K562 (cell line): ENCODE results near the gene MRAP2. TPM values are rescaled to one million over a fixed set of nuclear protein-coding genes. Genes with fewer than 3 reads are reported as not detected.

Experiments used
- CCNT2 ChIP-seq: IDR thresholded peaks from 2 replicates; pipeline ENCODE4 v1.6.1; 2011; ENCODE audit warnings: borderline replicate concordance, low read depth, mild to moderate bottlenecking, moderate library complexity, mixed read lengths, low read length; ENCODE audit not compliant: insufficient read length; ENCODE audit errors: extremely low read depth
- CXXC5 ChIP-seq: fragments of 250-450 bp; sonication (Bioruptor Pico); IDR thresholded peaks from 2 replicates; pipeline ENCODE4 v1.8.0; 2022; ENCODE audit warnings: inconsistent platforms, mild to moderate bottlenecking, moderate library complexity
- DPF2 ChIP-seq: fragments of 450-650 bp; IDR thresholded peaks from 2 replicates; pipeline ENCODE4 v1.6.1; 2016
- FOXM1 ChIP-seq, 2 experiments: fragments of 450-650 bp in 1 of 2; sonication (generic) in 1 of 2; formaldehyde crosslinking in 1 of 2; IDR thresholded peaks; 2 replicates each; pipeline versions ENCODE4 v1.6.1 to v1.9.0; 2017 to 2022; ENCODE audit warnings: low read depth in 2 of 2, mild to moderate bottlenecking in 2 of 2, missing genetic modification reagents in 1 of 2, moderate library complexity in 1 of 2
- JUN ChIP-seq, 2 experiments: sonication (generic) in 1 of 2; formaldehyde crosslinking in 1 of 2; IDR thresholded peaks; 2 replicates each; pipeline versions ENCODE4 v1.6.1 to v1.8.0; 2012 to 2022; ENCODE audit warnings: borderline replicate concordance in 2 of 2, mild to moderate bottlenecking in 2 of 2, improper control_type of control experiment in 1 of 2, low read depth in 1 of 2, low read length in 1 of 2, missing genetic modification reagents in 1 of 2
- KDM4B ChIP-seq, 2 experiments: fragments of 450-650 bp in 1 of 2; sonication (generic) in 1 of 2; IDR thresholded peaks; 2 replicates each; pipeline ENCODE4 v1.6.1; 2016 to 2017; ENCODE audit warnings: borderline replicate concordance in 2 of 2, antibody characterized with exemption in 1 of 2, low read depth in 1 of 2, mild to moderate bottlenecking in 1 of 2
- KHSRP ChIP-seq: fragments of 450-650 bp; IDR thresholded peaks from 2 replicates; pipeline ENCODE4 v1.6.1; 2017
- MAZ ChIP-seq, 2 experiments: fragments of 450-650 bp in 1 of 2; sonication (generic) in 1 of 2; formaldehyde crosslinking; IDR thresholded peaks in 1 of 2; conservative IDR thresholded peaks in 1 of 2; 2 replicates each; pipeline versions ENCODE4 v1.4.0 to v1.5.0; 2020; ENCODE audit warnings: mild to moderate bottlenecking in 1 of 2, missing genetic modification reagents in 1 of 2
- MBD2 ChIP-seq: sonication (generic); IDR thresholded peaks from 2 replicates; pipeline ENCODE4 v1.6.1; 2016; ENCODE audit warnings: low read depth, borderline replicate concordance
- MIER1 ChIP-seq: fragments of 450-650 bp; IDR thresholded peaks from 2 replicates; pipeline ENCODE4 v1.6.1; 2016; ENCODE audit warnings: antibody characterized with exemption, mild to moderate bottlenecking, low read depth
- RAD21 ChIP-seq, 2 experiments: fragments of 250-450 bp in 1 of 2; fragments of 450-650 bp in 1 of 2; sonication (Bioruptor Pico) in 1 of 2; formaldehyde crosslinking in 1 of 2; IDR thresholded peaks in 1 of 2; conservative IDR thresholded peaks in 1 of 2; 2 replicates each; pipeline versions ENCODE4 v1.4.0 to v1.8.0; 2020 to 2022; ENCODE audit warnings: mild to moderate bottlenecking in 2 of 2, moderate library complexity in 1 of 2
- RFX5 ChIP-seq: IDR thresholded peaks from 2 replicates; pipeline ENCODE4 v1.6.1; 2011; ENCODE audit warnings: low read depth, mild to moderate bottlenecking, improper control_type of control experiment, low read length
- SRSF7 ChIP-seq: fragments of 200-400 bp; formaldehyde crosslinking; optimal IDR thresholded peaks from 2 replicates; pipeline ENCODE3; 2017; ENCODE audit warnings: mild to moderate bottlenecking, low read depth, low read length
- ZFP36 ChIP-seq: fragments of 150-350 bp; IDR thresholded peaks from 2 replicates; pipeline ENCODE4 v1.6.1; 2018; ENCODE audit warnings: low read length, low read depth; ENCODE audit not compliant: partially characterized antibody
- ZKSCAN1 ChIP-seq: fragments of 150-350 bp; IDR thresholded peaks from 2 replicates; pipeline ENCODE4 v1.6.1; 2016; ENCODE audit warnings: low read depth, low read length
- ZNF212 ChIP-seq: fragments of 450-650 bp; formaldehyde crosslinking; IDR thresholded peaks from 2 replicates; pipeline ENCODE4 v1.4.0; 2020; ENCODE audit warnings: mild to moderate bottlenecking
- ZNF263 ChIP-seq: sonication (generic); formaldehyde crosslinking; IDR thresholded peaks from 2 replicates; pipeline ENCODE4 v1.8.0; 2022; ENCODE audit warnings: mild to moderate bottlenecking, missing genetic modification reagents, borderline replicate concordance
- ZNF3 ChIP-seq: fragments of 250-450 bp; sonication (Bioruptor Pico); IDR thresholded peaks from 2 replicates; pipeline ENCODE4 v1.5.0; 2021; ENCODE audit warnings: mild to moderate bottlenecking, moderate library complexity
- ZNF696 ChIP-seq: fragments of 250-450 bp; sonication (Bioruptor Pico); conservative IDR thresholded peaks from 2 replicates; pipeline ENCODE4 v1.4.0; 2020; ENCODE audit warnings: mild to moderate bottlenecking, moderate library complexity
- polyA plus RNA-seq, 8 experiments: library from polyadenylated mRNA; depleted of rRNA in 4 of 8; stranded (reverse) in 5 of 8; unstranded in 3 of 8; fragments of >200 nt; fragmentation: Nextera tagmentation in 2 of 8; fragmentation: Illumina TruSeq in 1 of 8; extraction: Ambion mirVana in 2 of 8; extraction: Trizol in 1 of 8; gene quantifications; 2 replicates each; pipeline versions ENCODE4 v1.2.1 to v1.2.3, GENCODE V29; 2011 to 2014; ENCODE audit warnings: inconsistent platforms in 1 of 8, missing spikeins in 1 of 8
- total RNA-seq, 7 experiments: library from RNA; depleted of rRNA in 6 of 7; stranded (reverse); fragments of >200 nt in 6 of 7; fragmentation: Illumina TruSeq in 2 of 7; extraction: Trizol in 2 of 7; gene quantifications; 2 replicates each; pipeline versions ENCODE4 v1.2.1 to v1.2.3, GENCODE V29; 2011 to 2021; ENCODE audit warnings: low replicate concordance in 1 of 7
- TF ChIP-seq, protein P1 (sequence below), 2 experiments: fragments of 450-650 bp; IDR thresholded peaks; 2 replicates each; pipeline ENCODE4 v1.6.1; 2018; ENCODE audit warnings: mild to moderate bottlenecking in 2 of 2, low read depth in 1 of 2; ENCODE audit not compliant: partially characterized antibody in 2 of 2
- TF ChIP-seq, protein P2 (sequence below): fragments of 450-650 bp; IDR thresholded peaks from 2 replicates; pipeline ENCODE4 v1.6.1; 2016; ENCODE audit warnings: mild to moderate bottlenecking

Gene MRAP2
- total and polyA plus RNA-seq, 9 of the 15 experiments (the other 6 are each of a cell fraction or from before 2014, with no cell fraction given), result 5.9 to 38.9 (median 9.3) TPM

DNA sequence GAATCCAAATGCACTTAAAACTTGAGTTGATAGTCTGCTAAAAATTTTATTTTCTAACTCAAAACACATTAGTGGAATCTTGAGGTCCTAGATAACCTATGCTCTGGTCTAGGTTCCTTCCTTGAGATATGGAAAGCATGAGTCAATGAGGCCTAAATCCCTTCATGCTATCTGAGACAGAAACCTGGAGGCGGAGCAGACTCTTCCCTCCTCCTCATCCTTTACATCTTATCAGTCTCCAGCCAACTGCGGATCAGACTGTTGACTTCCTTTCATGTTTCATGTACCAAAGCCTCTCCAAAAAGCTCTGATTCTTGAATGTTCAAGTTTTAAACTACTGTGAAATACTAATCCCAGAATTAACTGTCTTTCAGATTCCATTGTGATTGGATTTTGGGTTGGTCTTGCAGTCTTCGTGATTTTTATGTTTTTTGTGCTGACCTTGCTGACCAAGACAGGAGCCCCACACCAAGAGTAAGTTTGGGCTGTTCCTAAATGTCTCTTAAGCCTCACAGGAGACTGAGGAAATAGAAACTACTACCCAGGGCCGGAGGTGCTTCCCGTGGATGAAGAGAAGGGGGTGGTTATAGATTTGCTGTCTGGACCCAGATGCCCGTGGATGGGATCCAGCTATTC is 29.1 kb downstream of the MRAP2 start (continued):
- TF ChIP-seq ZNF212 (CRISPR knock-in tag) (no peak), RAD21 (CRISPR knock-in tag; conservative IDR thresholded peaks at IDR 0.05 in 1 of 2, IDR thresholded peaks at IDR 0.05 in 1 of 2) (peak; percentile 30 to 34; a peak in 3 of 4 replicates), DPF2 (peak; percentile 99), RFX5 (no peak), ZFP36 (no peak), ZNF3 (CRISPR knock-in tag) (no peak), CCNT2 (peak; percentile 93), ZNF696 (CRISPR knock-in tag) (no peak), MBD2 (peak; percentile 78), MAZ (CRISPR knock-in tag; conservative IDR thresholded peaks at IDR 0.05 in 1 of 2, IDR thresholded peaks at IDR 0.05 in 1 of 2) (peak; percentile 52 to 55; a peak in 2 of 4 replicates), KHSRP (peak; percentile 69; the same call in 1 of the 2 replicates), ZNF263 (CRISPR knock-in tag) (peak; percentile 77; the same call in 1 of the 2 replicates), SRSF7 (no peak), KDM4B (IDR thresholded peaks at IDR 0.05; ENCODE audit: borderline replicate concordance in 2 of 2, low read depth in 1 of 2) (no peak), MIER1 (0 out of 2 replicates have a peak, but pooled peaks have one; percentile 11), JUN (IDR thresholded peaks at IDR 0.05; ENCODE audit: borderline replicate concordance, low read depth, low read length) (peak; percentile 84), JUN (CRISPR knock-in tag; IDR thresholded peaks at IDR 0.05; ENCODE audit: borderline replicate concordance) (no peak), CXXC5 (CRISPR knock-in tag) (peak; percentile 93), FOXM1 (IDR thresholded peaks at IDR 0.05; ENCODE audit: low read depth) (peak; percentile 90), FOXM1 (CRISPR knock-in tag; IDR thresholded peaks at IDR 0.05; ENCODE audit: low read depth) (no peak), ZKSCAN1 (no peak)
- TF ChIP-seq, protein P1, sequence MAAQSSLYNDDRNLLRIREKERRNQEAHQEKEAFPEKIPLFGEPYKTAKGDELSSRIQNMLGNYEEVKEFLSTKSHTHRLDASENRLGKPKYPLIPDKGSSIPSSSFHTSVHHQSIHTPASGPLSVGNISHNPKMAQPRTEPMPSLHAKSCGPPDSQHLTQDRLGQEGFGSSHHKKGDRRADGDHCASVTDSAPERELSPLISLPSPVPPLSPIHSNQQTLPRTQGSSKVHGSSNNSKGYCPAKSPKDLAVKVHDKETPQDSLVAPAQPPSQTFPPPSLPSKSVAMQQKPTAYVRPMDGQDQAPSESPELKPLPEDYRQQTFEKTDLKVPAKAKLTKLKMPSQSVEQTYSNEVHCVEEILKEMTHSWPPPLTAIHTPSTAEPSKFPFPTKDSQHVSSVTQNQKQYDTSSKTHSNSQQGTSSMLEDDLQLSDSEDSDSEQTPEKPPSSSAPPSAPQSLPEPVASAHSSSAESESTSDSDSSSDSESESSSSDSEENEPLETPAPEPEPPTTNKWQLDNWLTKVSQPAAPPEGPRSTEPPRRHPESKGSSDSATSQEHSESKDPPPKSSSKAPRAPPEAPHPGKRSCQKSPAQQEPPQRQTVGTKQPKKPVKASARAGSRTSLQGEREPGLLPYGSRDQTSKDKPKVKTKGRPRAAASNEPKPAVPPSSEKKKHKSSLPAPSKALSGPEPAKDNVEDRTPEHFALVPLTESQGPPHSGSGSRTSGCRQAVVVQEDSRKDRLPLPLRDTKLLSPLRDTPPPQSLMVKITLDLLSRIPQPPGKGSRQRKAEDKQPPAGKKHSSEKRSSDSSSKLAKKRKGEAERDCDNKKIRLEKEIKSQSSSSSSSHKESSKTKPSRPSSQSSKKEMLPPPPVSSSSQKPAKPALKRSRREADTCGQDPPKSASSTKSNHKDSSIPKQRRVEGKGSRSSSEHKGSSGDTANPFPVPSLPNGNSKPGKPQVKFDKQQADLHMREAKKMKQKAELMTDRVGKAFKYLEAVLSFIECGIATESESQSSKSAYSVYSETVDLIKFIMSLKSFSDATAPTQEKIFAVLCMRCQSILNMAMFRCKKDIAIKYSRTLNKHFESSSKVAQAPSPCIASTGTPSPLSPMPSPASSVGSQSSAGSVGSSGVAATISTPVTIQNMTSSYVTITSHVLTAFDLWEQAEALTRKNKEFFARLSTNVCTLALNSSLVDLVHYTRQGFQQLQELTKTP (IDR thresholded peaks at IDR 0.05; ENCODE audit: low read depth in 1 of 2, partially characterized antibody in 2 of 2), result peak in 1 of 2 experiments; percentile 48
- TF ChIP-seq, protein P2, sequence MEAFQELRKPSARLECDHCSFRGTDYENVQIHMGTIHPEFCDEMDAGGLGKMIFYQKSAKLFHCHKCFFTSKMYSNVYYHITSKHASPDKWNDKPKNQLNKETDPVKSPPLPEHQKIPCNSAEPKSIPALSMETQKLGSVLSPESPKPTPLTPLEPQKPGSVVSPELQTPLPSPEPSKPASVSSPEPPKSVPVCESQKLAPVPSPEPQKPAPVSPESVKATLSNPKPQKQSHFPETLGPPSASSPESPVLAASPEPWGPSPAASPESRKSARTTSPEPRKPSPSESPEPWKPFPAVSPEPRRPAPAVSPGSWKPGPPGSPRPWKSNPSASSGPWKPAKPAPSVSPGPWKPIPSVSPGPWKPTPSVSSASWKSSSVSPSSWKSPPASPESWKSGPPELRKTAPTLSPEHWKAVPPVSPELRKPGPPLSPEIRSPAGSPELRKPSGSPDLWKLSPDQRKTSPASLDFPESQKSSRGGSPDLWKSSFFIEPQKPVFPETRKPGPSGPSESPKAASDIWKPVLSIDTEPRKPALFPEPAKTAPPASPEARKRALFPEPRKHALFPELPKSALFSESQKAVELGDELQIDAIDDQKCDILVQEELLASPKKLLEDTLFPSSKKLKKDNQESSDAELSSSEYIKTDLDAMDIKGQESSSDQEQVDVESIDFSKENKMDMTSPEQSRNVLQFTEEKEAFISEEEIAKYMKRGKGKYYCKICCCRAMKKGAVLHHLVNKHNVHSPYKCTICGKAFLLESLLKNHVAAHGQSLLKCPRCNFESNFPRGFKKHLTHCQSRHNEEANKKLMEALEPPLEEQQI, result peak; percentile 92
